GM19455 (cell line): ENCODE results near the gene GOLIM4.
"Not testable (repeated sequence)": the region's sequence is repeated elsewhere in the genome, so short reads cannot be mapped to it uniquely, and the experiment has no call there.

Source experiments
- ATAC-seq: cut with Tn5 transposase; IDR thresholded peaks from one replicate; pipeline ENCODE4 v1.9.1; 2021; ENCODE audit not compliant: unreplicated experiment

GOLIM4 gene

DNA sequence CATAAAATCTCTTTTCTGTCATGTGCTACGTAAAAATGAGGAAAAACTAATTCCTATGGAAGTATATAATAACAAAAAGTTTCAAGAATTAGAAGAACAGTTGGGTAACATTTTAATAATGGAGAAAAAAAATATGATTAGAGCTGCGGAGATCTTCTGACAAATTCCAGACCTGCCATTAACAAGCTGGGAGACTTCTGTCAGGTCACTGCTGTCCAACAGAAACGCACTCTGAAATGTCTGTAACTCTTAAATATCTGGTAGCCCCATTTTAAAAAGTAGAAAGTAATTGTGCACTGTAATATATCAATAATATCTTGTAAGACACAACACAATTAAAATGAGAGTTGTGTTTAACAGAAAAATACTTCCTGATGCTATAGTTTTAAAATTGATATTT, 15.7 kb downstream of the GOLIM4 start:
- no peak for ATAC-seq

- no peak for ATAC-seq
These were observed 18.6 kb downstream of the GOLIM4 start for GRCh38 chr3:168077091-168077490.

- ATAC-seq = no peak
These were observed 21.7 kb downstream of the GOLIM4 start for GRCh38 chr3:168073842-168074605.

- no peak for ATAC-seq
These were observed 23.4 kb downstream of the GOLIM4 start for GRCh38 chr3:168072323-168072650.

DNA sequence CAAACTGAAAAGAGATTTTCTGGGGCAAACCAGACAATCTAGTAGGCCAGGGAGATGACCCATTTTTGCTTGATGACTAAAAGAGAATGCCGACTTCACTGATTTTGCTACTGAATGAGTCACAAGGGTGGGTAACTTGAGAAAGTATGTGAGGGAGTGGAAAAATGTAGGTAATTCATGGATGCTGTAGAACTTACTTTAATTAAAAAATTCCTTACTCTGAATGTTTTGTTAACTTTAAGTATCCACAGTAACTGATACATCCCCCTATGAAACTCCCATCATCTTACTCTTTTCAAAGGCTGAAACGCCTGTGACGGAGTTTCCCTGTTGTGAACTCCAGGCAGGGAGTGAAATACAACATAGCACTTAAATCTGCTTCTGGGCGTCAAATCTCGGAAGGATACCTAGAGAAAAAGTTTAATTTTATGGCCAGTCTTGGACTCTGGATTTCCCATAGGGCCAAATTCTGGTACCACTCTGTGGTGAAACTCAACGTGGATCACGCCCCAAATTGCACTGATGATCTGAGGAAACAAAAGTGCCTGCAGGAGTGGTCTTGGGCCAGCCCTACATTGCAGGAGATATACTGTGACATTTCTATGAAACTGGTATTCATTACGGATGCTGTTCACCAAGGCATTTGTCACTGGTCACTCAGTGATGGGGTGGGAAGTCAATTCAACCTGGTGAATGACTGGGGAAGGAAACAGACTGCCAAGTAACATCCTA, 24.0 kb downstream of the GOLIM4 start:
- ATAC-seq = no peak

DNA sequence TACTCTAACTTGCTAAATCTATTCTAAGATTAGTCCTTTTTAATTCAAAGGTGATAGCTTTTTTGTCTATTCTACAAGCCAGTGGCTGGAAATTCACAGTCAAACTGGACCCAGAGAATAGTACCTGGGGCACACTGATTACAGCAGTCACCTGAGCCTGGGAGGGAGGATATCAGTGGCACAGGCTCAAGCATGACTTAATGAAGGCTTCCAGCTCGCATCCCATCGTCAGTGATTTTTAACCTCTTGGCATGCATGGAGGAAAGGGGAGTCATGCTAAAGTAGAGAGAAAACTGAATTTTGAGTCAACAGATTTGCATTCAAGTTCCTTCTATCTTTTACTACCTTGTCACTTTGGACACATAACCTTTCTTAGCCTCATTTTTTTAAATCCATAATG, 24.8 kb downstream of the GOLIM4 start:
- no peak for ATAC-seq

DNA sequence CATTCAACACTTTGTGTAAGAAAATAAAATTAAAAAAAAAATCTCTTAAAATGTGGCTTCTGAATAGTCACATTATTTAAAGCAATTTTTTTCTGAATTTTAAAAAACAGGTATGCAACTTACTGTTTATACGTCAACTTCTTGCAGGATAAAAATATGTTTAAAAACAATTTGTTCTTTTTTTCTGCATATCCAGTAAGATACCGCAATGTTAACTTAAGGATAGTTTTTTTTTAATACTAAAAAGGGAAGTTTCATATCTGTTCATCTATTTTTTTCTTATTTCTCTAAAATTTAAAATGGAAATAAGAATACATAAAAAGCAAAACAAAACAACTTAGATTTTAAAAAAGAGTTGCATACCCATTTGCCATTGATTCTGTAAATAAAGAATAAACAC, 27.4 kb downstream of the GOLIM4 start:
- no peak for ATAC-seq

DNA sequence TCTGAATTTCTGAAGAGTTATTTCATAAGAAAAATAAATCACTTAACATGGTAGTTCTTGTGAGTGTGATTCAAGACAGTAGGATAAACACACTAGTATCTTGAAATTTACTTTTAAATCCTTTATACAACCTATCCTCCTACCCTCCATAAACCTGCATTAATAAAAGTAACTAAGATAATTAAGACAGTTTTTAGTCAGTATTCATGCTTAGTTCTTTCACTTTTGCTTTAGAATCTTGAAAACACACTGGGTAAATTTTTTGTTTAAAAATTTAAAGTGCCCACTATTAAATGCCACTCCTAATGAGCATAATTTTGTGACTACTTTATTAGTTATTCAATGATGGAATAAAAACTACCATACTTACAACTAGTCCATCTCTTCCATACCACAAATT, 28.8 kb downstream of the GOLIM4 start:
- no peak for ATAC-seq

DNA sequence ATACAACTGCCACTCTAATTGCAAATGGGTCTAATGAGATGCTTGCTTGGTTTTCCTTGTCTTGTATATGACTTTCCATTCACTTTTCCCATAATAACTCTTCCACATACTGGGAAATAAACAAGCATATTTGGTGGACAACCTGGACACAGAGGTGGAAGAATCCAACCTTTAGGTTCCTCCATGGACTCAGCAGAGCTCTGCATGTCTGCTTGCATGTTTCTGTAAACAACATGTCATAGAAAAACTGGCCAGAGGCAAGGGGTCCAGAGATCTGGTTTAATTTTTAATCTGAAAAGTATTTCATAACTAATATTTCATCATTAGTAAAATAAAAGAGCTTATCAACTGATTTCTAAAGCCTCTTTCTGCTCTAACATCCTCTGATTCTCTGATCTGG, 30.2 kb downstream of the GOLIM4 start:
- no peak for ATAC-seq

DNA sequence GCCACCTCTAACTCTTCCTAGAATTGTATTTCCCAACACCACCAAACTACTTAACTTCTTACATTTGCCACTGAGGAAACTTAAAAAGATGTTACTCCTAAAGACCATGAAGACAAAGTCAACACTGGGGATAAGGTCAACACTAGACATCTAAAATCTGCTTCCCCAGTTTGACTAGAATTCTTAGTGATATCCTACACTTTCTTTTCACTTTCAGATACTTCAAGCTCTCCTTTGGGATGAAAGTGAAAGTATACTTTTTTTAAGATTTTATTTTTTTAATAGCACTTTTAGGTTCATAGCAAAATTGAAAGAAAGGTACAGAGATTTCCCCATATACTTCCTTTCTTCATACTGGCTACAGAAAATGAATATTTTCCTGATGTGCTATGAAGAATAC, 32.6 kb downstream of the GOLIM4 start:
- ATAC-seq = no peak

DNA sequence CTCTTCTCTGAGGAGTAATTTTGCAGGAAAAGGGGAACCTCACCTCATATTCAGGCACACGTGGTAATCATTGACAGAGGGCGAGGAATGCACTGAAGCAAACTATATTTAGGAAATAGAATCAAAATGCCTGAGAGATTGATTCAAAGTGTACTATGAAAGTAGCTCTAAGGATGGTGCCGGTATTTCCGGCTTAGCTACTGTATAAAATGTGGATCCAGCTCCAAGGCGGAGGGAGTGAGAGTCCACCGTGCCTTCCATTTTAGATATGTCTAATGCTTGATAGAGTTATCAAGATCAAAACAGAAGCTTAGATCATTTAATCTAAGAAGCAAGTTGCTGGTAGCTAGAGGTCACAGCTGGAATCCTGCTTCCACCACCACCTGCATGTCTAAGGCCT, 33.0 kb downstream of the GOLIM4 start:
- ATAC-seq = no peak

DNA sequence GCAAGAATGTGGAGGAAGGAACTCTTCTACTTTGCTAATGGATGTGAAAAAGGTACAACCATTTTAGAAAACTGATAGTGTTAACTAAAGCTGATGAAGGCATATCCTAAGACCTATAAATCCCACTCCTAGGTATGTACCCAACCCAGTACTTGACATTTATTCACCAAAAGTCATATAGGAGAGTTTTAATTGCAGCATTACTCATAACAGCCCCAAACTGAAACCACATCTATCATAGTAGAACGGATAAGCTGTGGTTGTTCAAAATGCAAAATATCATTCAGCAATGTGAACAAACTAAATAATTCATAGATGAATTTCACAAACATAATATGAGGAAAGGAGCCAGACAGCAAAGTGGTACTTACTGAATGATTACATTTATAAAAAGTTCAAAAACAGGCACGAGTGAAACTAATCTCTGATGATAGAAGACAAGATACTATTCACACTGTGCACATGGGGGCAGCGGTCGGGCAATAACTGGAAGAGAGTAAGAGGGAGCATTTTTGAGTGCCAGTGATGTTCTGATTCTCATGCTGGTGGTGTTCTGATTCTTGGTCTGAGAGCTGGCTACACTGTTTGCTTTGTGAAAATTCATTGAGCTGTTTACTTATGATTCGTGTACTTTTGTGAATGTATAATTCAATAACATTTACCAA, 34.3 kb downstream of the GOLIM4 start:
- ATAC-seq = peak; percentile 96

DNA sequence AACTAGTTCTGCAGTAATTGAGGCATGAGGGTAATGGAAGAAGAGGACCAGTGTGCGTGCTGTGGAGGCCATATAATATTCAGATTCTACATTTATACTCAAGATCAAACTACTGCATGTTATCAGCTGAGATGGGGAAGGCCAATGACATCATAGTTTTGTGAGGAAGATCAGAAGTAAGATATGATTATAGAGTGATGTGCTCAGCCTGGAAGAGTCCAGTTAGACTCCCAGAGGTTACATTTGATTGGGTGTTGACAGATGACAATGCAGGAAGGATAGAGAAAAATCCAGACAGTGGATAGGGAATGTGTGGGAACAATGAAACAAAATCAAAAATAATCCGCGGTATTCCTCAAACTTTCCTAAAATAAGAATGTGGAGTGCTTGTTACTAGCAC, 35.4 kb downstream of the GOLIM4 start:
- ATAC-seq = no peak

GRCh38 chr3:168058481-168058880, 37.2 kb downstream of the GOLIM4 start:
- no peak for ATAC-seq

DNA sequence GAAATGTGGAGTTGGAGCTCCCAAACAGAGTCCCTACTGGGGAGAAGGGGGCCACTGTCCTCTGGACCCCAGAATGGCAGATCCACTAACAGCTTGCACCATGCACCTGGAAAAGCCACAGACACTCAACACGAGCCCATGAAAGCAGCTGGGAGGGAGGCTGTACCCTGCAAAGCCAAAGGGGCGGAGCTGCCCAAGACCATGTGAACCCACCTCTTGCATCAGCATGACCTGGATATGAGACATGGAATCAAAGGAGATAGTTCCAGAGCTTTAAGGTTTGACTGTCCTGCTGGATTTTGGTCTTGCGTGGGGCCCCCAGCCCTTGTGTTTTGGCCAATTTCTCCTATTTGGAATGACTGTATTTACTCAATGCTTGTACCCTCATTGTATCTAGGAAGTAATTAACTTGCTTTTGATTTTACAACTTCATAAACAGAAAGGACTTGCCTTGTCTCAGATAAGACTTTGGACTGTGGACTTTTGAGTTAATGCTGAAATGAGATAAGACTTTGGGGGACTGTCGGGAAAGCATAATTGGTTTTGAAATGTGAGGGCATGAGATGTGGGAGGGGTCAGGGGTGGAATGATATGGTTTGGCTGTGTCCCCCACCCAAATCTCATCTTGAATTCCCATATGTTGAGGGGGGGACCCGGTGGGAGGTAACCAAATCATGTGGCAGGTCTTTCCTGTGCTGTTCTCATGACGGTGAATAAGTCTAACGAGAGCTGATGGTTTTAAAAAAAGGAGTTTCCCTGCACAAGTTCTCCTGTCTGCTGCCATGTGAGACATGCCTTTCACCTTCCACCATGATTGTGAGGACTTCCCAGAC, 39.1 kb downstream of the GOLIM4 start:
- not testable (repeated sequence) for ATAC-seq

DNA sequence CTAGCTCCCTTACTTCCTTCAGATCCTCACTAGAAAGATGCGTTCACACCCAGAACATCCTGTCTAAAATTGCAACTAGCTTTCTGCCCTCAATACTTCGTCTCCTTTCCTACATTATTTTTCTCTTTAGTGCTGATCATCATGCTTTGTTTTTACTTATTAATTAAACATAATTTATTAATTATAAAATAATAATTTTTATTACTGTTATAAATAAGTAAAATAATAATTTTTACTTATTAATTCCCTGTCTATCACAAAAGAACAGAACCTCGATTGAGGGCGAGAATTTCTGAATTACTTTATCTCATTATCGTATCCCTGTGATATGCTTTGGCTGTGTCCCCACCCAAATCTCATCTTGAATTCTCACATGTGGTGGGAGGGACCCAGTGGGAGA, 41.3 kb downstream of the GOLIM4 start:
- ATAC-seq = no peak

- no peak for ATAC-seq
These were observed 42.6 kb downstream of the GOLIM4 start for GRCh38 chr3:168053115-168053514.

GRCh38 chr3:168052515-168052914, 43.2 kb downstream of the GOLIM4 start:
- no peak for ATAC-seq

- peak; percentile 68 for ATAC-seq
These were observed 43.9 kb downstream of the GOLIM4 start for GRCh38 chr3:168051531-168052471.

GRCh38 chr3:168051070-168051469, 44.7 kb downstream of the GOLIM4 start:
- no peak for ATAC-seq
